ENCODE measurements around the gene ADGRF5. TPM values are rescaled to one million over a fixed set of nuclear protein-coding genes. Genes with fewer than 3 reads are reported as not detected.
"Not testable (repeated sequence)": the region's sequence is repeated elsewhere in the genome, so short reads cannot be mapped to it uniquely, and the experiment has no call there.

The ADGRF5 gene
- total and polyA plus RNA-seq, 5 donors from 2014 or later: not detected

- not testable (repeated sequence) for H3K9me3 ChIP-seq (ENCODE audit: control insufficient read depth in 2 of 2, low read length in 2 of 2); H3K27ac ChIP-seq (ENCODE audit: insufficient read depth, low read length, poor library complexity, severe bottlenecking); ATAC-seq (ENCODE audit: low read depth in 2 of 2); H3K4me1 ChIP-seq (ENCODE audit: control insufficient read depth, insufficient read depth, low read length, poor library complexity, severe bottlenecking); H3K27ac Mint-ChIP-seq; H3K36me3 ChIP-seq (ENCODE audit: control insufficient read depth, insufficient read depth, low read length); H3K36me3 Mint-ChIP-seq; DNase-seq; H3K4me3 Mint-ChIP-seq; H3K4me3 ChIP-seq (ENCODE audit: low read depth, low read length); H3K27me3 ChIP-seq (ENCODE audit: control insufficient read depth, insufficient read depth, low read length); H3K9me3 Mint-ChIP-seq; H3K27me3 Mint-ChIP-seq; H3K4me1 Mint-ChIP-seq
These were observed 86.7 kb downstream of the ADGRF5 start for GRCh38 chr6:46834991-46835390.

GRCh38 chr6:46834257-46834916 lies 87.4 kb downstream of the ADGRF5 start:
- not testable (repeated sequence) for H3K4me1 Mint-ChIP-seq; H3K27ac ChIP-seq (ENCODE audit: insufficient read depth, low read length, poor library complexity, severe bottlenecking); H3K36me3 Mint-ChIP-seq; H3K9me3 Mint-ChIP-seq; H3K4me3 ChIP-seq (ENCODE audit: low read depth, low read length); H3K27me3 ChIP-seq (ENCODE audit: control insufficient read depth, insufficient read depth, low read length); ATAC-seq (ENCODE audit: low read depth in 2 of 2); H3K4me1 ChIP-seq (ENCODE audit: control insufficient read depth, insufficient read depth, low read length, poor library complexity, severe bottlenecking); H3K9me3 ChIP-seq (ENCODE audit: control insufficient read depth in 2 of 2, low read length in 2 of 2); H3K27me3 Mint-ChIP-seq; H3K36me3 ChIP-seq (ENCODE audit: control insufficient read depth, insufficient read depth, low read length); H3K4me3 Mint-ChIP-seq; DNase-seq; H3K27ac Mint-ChIP-seq

GRCh38 chr6:46832816-46833215 lies 88.9 kb downstream of the ADGRF5 start:
- H3K27ac Mint-ChIP-seq: no peak overlapping the region
- no peaks in the 10 kb centered on the region for H3K36me3 Mint-ChIP-seq

GRCh38 chr6:46828939-46829338 lies 92.8 kb downstream of the ADGRF5 start:
- Histone ChIP-seq H3K4me1 (ENCODE audit: control insufficient read depth, insufficient read depth, low read length, poor library complexity, severe bottlenecking) (no peaks in the 10 kb centered on the region), H3K9me3 (ENCODE audit: control insufficient read depth in 2 of 2, low read length in 2 of 2) (no peaks in the 10 kb centered on the region), H3K27me3 (ENCODE audit: control insufficient read depth, insufficient read depth, low read length) (no peaks in the 10 kb centered on the region), H3K36me3 (ENCODE audit: control insufficient read depth, insufficient read depth, low read length) (no peaks in the 10 kb centered on the region), H3K4me3 (ENCODE audit: low read depth, low read length) (no peak overlapping the region), H3K27ac (ENCODE audit: insufficient read depth, low read length, poor library complexity, severe bottlenecking) (no peak overlapping the region)
- H3K4me1 Mint-ChIP-seq: no peaks in the 10 kb centered on the region
- no peaks in the 10 kb centered on the region for H3K27me3 Mint-ChIP-seq
- H3K36me3 Mint-ChIP-seq: no peaks in the 10 kb centered on the region
- H3K27ac Mint-ChIP-seq: no peak overlapping the region
- H3K9me3 Mint-ChIP-seq: peaks cover 0 to 2% (median 0%) of the 10 kb centered on the region in 7 donors
- ATAC-seq (ENCODE audit: low read depth in 2 of 2) (no peak), DNase-seq (no peak)
- no peak overlapping the region for H3K4me3 Mint-ChIP-seq

More at GRCh38 chr6:46832816-46833215, 88.9 kb downstream of the ADGRF5 start:
- Mint-ChIP-seq H3K4me1 (no peaks in the 10 kb centered on the region), H3K9me3 (peaks cover 0 to 5% (median 0%) of the 10 kb centered on the region in 7 donors), H3K4me3 (no peak overlapping the region), H3K27me3 (no peaks in the 10 kb centered on the region)
- H3K4me1 ChIP-seq (ENCODE audit: control insufficient read depth, insufficient read depth, low read length, poor library complexity, severe bottlenecking): no peaks in the 10 kb centered on the region
- ATAC-seq (ENCODE audit: low read depth in 2 of 2): no peak
- H3K36me3 ChIP-seq (ENCODE audit: control insufficient read depth, insufficient read depth, low read length): no peaks in the 10 kb centered on the region
- no peak overlapping the region for H3K4me3 ChIP-seq (ENCODE audit: low read depth, low read length)
- H3K9me3 ChIP-seq (ENCODE audit: control insufficient read depth in 2 of 2, low read length in 2 of 2): no peaks in the 10 kb centered on the region
- no peak overlapping the region for H3K27ac ChIP-seq (ENCODE audit: insufficient read depth, low read length, poor library complexity, severe bottlenecking)
- H3K27me3 ChIP-seq (ENCODE audit: control insufficient read depth, insufficient read depth, low read length): no peaks in the 10 kb centered on the region
- no peak for DNase-seq

- Mint-ChIP-seq H3K27ac (no peak overlapping the region), H3K9me3 (peaks cover 0 to 3% (median 0%) of the 10 kb centered on the region in 7 donors), H3K36me3 (no peaks in the 10 kb centered on the region), H3K4me1 (no peaks in the 10 kb centered on the region), H3K27me3 (peaks cover 1% of the 10 kb centered on the region), H3K4me3 (no peak overlapping the region)
- DNase-seq (no peak), ATAC-seq (ENCODE audit: low read depth in 2 of 2) (no peak)
- H3K27me3 ChIP-seq (ENCODE audit: control insufficient read depth, insufficient read depth, low read length): no peaks in the 10 kb centered on the region
- no peaks in the 10 kb centered on the region for H3K9me3 ChIP-seq (ENCODE audit: control insufficient read depth in 2 of 2, low read length in 2 of 2)
- no peaks in the 10 kb centered on the region for H3K4me1 ChIP-seq (ENCODE audit: control insufficient read depth, insufficient read depth, low read length, poor library complexity, severe bottlenecking)
- H3K27ac ChIP-seq (ENCODE audit: insufficient read depth, low read length, poor library complexity, severe bottlenecking): no peak overlapping the region
- no peak overlapping the region for H3K4me3 ChIP-seq (ENCODE audit: low read depth, low read length)
- no peaks in the 10 kb centered on the region for H3K36me3 ChIP-seq (ENCODE audit: control insufficient read depth, insufficient read depth, low read length)
These were observed 100.3 kb downstream of the ADGRF5 start for GRCh38 chr6:46821458-46821881.

GRCh38 chr6:46819561-46819960 lies 102.2 kb downstream of the ADGRF5 start:
- Mint-ChIP-seq H3K36me3 (no peaks in the 10 kb centered on the region), H3K4me1 (no peaks in the 10 kb centered on the region), H3K27ac (no peak overlapping the region), H3K4me3 (no peak overlapping the region), H3K9me3 (peaks cover 0 to 3% (median 0%) of the 10 kb centered on the region in 7 donors), H3K27me3 (peaks cover 6% of the 10 kb centered on the region)
- Histone ChIP-seq H3K27ac (ENCODE audit: insufficient read depth, low read length, poor library complexity, severe bottlenecking) (no peak overlapping the region), H3K36me3 (ENCODE audit: control insufficient read depth, insufficient read depth, low read length) (no peaks in the 10 kb centered on the region), H3K27me3 (ENCODE audit: control insufficient read depth, insufficient read depth, low read length) (no peaks in the 10 kb centered on the region), H3K4me1 (ENCODE audit: control insufficient read depth, insufficient read depth, low read length, poor library complexity, severe bottlenecking) (no peaks in the 10 kb centered on the region), H3K4me3 (ENCODE audit: low read depth, low read length) (no peak overlapping the region), H3K9me3 (ENCODE audit: control insufficient read depth in 2 of 2, low read length in 2 of 2) (no peaks in the 10 kb centered on the region)
- DNase-seq (no peak), ATAC-seq (ENCODE audit: low read depth in 2 of 2) (no peak)

- DNase-seq: no peak
These were observed 105.1 kb downstream of the ADGRF5 start for GRCh38 chr6:46816626-46817025.

GRCh38 chr6:46815130-46815529 lies 106.6 kb downstream of the ADGRF5 start:
- Mint-ChIP-seq H3K27me3 (peaks cover 6% of the 10 kb centered on the region), H3K9me3 (peaks cover 0 to 5% (median 3%) of the 10 kb centered on the region in 7 donors), H3K27ac (no peak overlapping the region), H3K4me3 (no peak overlapping the region), H3K36me3 (no peaks in the 10 kb centered on the region), H3K4me1 (no peaks in the 10 kb centered on the region)
- DNase-seq: no peak
- Histone ChIP-seq H3K9me3 (ENCODE audit: control insufficient read depth in 2 of 2, low read length in 2 of 2) (no peaks in the 10 kb centered on the region), H3K4me3 (ENCODE audit: low read depth, low read length) (no peak overlapping the region), H3K36me3 (ENCODE audit: control insufficient read depth, insufficient read depth, low read length) (no peaks in the 10 kb centered on the region), H3K27ac (ENCODE audit: insufficient read depth, low read length, poor library complexity, severe bottlenecking) (no peak overlapping the region), H3K27me3 (ENCODE audit: control insufficient read depth, insufficient read depth, low read length) (no peaks in the 10 kb centered on the region), H3K4me1 (ENCODE audit: control insufficient read depth, insufficient read depth, low read length, poor library complexity, severe bottlenecking) (no peaks in the 10 kb centered on the region)
- ATAC-seq (ENCODE audit: low read depth in 2 of 2): no peak

More at GRCh38 chr6:46816626-46817025, 105.1 kb downstream of the ADGRF5 start:
- no peak overlapping the region for H3K4me3 Mint-ChIP-seq
- H3K9me3 ChIP-seq (ENCODE audit: control insufficient read depth in 2 of 2, low read length in 2 of 2): no peaks in the 10 kb centered on the region
- no peaks in the 10 kb centered on the region for H3K36me3 ChIP-seq (ENCODE audit: control insufficient read depth, insufficient read depth, low read length)
- H3K9me3 Mint-ChIP-seq: peaks cover 0 to 5% (median 2%) of the 10 kb centered on the region in 7 donors
- H3K4me1 Mint-ChIP-seq: no peaks in the 10 kb centered on the region
- no peak overlapping the region for H3K27ac ChIP-seq (ENCODE audit: insufficient read depth, low read length, poor library complexity, severe bottlenecking)
- no peak for ATAC-seq (ENCODE audit: low read depth in 2 of 2)
- H3K27me3 Mint-ChIP-seq: peaks cover 6% of the 10 kb centered on the region
- H3K4me1 ChIP-seq (ENCODE audit: control insufficient read depth, insufficient read depth, low read length, poor library complexity, severe bottlenecking): no peaks in the 10 kb centered on the region
- no peaks in the 10 kb centered on the region for H3K36me3 Mint-ChIP-seq
- H3K4me3 ChIP-seq (ENCODE audit: low read depth, low read length): no peak overlapping the region
- H3K27ac Mint-ChIP-seq: no peak overlapping the region
- H3K27me3 ChIP-seq (ENCODE audit: control insufficient read depth, insufficient read depth, low read length): no peaks in the 10 kb centered on the region
